ENCODE data around the gene CAP1.

GRCh38 chr1:40064797-40065499 is 24.4 kb downstream of the CAP1 start:
- TF ChIP-seq CTCF (IDR thresholded peaks at IDR 0.05) (no peak), REST (IDR thresholded peaks at IDR 0.05; ENCODE audit: low read depth, low read length) (no peak), FOXJ3 (CRISPR knock-in tag; IDR thresholded peaks at IDR 0.05) (no peak), RXRA (IDR thresholded peaks at IDR 0.05; ENCODE audit: borderline replicate concordance, low read depth) (no peak), TAF1 (IDR thresholded peaks at IDR 0.05; ENCODE audit: borderline replicate concordance, low read depth, low read length) (no peak), JUND (IDR thresholded peaks at IDR 0.05) (no peak), USF2 (IDR thresholded peaks at IDR 0.05; ENCODE audit: borderline replicate concordance, low read depth, low read length) (no peak), EP300 (IDR thresholded peaks at IDR 0.05; ENCODE audit: borderline replicate concordance in 1 of 2, low read depth in 1 of 2, low read length in 1 of 2) (no peak), TEAD4 (IDR thresholded peaks at IDR 0.05; ENCODE audit: borderline replicate concordance, insufficient read depth) (no peak), PBX3 (IDR thresholded peaks at IDR 0.05) (no peak), SIN3A (IDR thresholded peaks at IDR 0.05; ENCODE audit: borderline replicate concordance, low read depth, low read length) (no peak), RFX5 (IDR thresholded peaks at IDR 0.05; ENCODE audit: low read length) (no peak), CHD2 (IDR thresholded peaks at IDR 0.05; ENCODE audit: low read length, partially characterized antibody) (no peak)

Data from SK-N-SH (cell line).